HG03469 (cell line): ENCODE data around the gene MRM3.
"Not testable (repeated sequence)": the region's sequence is repeated elsewhere in the genome, so short reads cannot be mapped to it uniquely, and the experiment has no call there.

ENCODE experiments used
- ATAC-seq: cut with Tn5 transposase; IDR thresholded peaks from one replicate; pipeline ENCODE4 v1.9.1; 2021; ENCODE audit warnings: mild to moderate bottlenecking, moderate library complexity, moderate number of reproducible peaks; ENCODE audit not compliant: unreplicated experiment

The MRM3 gene

GRCh38 chr17:752620-753219 lies 29.4 kb upstream of the MRM3 start:
- no peak for ATAC-seq

GRCh38 chr17:753418-753817 lies 28.7 kb upstream of the MRM3 start:
- ATAC-seq: no peak

GRCh38 chr17:755319-755961 lies 26.7 kb upstream of the MRM3 start:
- ATAC-seq: not testable (repeated sequence)

- ATAC-seq: not testable (repeated sequence)
Observed at GRCh38 chr17:756010-756567, 26.1 kb upstream of the MRM3 start.

GRCh38 chr17:759964-760363 lies 22.2 kb upstream of the MRM3 start:
- ATAC-seq: no peak

GRCh38 chr17:760371-760770 lies 21.8 kb upstream of the MRM3 start:
- no peak for ATAC-seq

GRCh38 chr17:767076-767475 lies 15.1 kb upstream of the MRM3 start:
- ATAC-seq: no peak

GRCh38 chr17:773016-773415 lies 9.1 kb upstream of the MRM3 start:
- no peak for ATAC-seq

GRCh38 chr17:773467-774312 lies 8.5 kb upstream of the MRM3 start:
- ATAC-seq: no peak

GRCh38 chr17:774313-774584 lies 7.9 kb upstream of the MRM3 start:
- no peak for ATAC-seq

GRCh38 chr17:778096-778495 lies 4.1 kb upstream of the MRM3 start:
- ATAC-seq: no peak

- ATAC-seq: no peak
Observed at GRCh38 chr17:784143-784542, 2.0 kb downstream of the MRM3 start.

- not testable (repeated sequence) for ATAC-seq
Observed at GRCh38 chr17:785901-786300, 3.7 kb downstream of the MRM3 start.

GRCh38 chr17:787641-788221 lies 5.6 kb downstream of the MRM3 start:
- ATAC-seq: no peak

- no peak for ATAC-seq
Observed at GRCh38 chr17:788551-788950, 6.4 kb downstream of the MRM3 start.

- no peak for ATAC-seq
Observed at GRCh38 chr17:789160-789840, 7.1 kb downstream of the MRM3 start.

GRCh38 chr17:789931-790873 lies 8.0 kb downstream of the MRM3 start:
- ATAC-seq: not testable (repeated sequence)

GRCh38 chr17:790874-791247 lies 8.7 kb downstream of the MRM3 start:
- not testable (repeated sequence) for ATAC-seq

GRCh38 chr17:791829-792228 lies 9.7 kb downstream of the MRM3 start:
- ATAC-seq: no peak

- ATAC-seq: no peak
Observed at GRCh38 chr17:792277-792676, 10.1 kb downstream of the MRM3 start.
